GM13977 (cell line): ENCODE results near the gene EHD1.

Source experiments
- DNase-seq: peaks from one replicate; pipeline ENCODE4 v3.0.0; 2012; ENCODE audit warnings: low spot score
- CTCF ChIP-seq: IDR thresholded peaks from 2 replicates; pipeline ENCODE4 v1.5.1; 2012; ENCODE audit warnings: mild to moderate bottlenecking, control low read depth; ENCODE audit not compliant: insufficient read depth; ENCODE audit errors: extremely low read depth, missing control alignments
- in situ Hi-C: fragments of 300-500 bp; cut with MboI; formaldehyde crosslinking; loops from one replicate; pipeline ENCODE4 v1.12.0; 2022; ENCODE audit warnings: low sequenced_read_pairs, low pct_unique_long_range_greater_than_20kb, mixed read lengths, inconsistent platforms; ENCODE audit not compliant: unreplicated experiment

The EHD1 gene

GRCh38 chr11:64888406-64888728, 9.9 kb upstream of the EHD1 start:
- TF ChIP-seq CTCF: no peak
- in situ Hi-C loops: no loop called here
- no peak for DNase-seq

GRCh38 chr11:64887757-64888405, 9.5 kb upstream of the EHD1 start:
- DNase-seq: peak; percentile 92
- in situ Hi-C loops: no loop called here
- peak; percentile 91 for TF ChIP-seq CTCF

- TF ChIP-seq CTCF: no peak
- in situ Hi-C loops: no loop called here
- DNase-seq: no peak
These were observed 8.9 kb upstream of the EHD1 start for GRCh38 chr11:64887234-64887756.

- DNase-seq: no peak
- in situ Hi-C loops: no loop called here
- no peak for TF ChIP-seq CTCF
These were observed 7.2 kb upstream of the EHD1 start for GRCh38 chr11:64885367-64886286.

GRCh38 chr11:64884019-64884418, 5.6 kb upstream of the EHD1 start:
- no peak for DNase-seq
- TF ChIP-seq CTCF: no peak
- in situ Hi-C loops: no loop called here

GRCh38 chr11:64883575-64883974, 5.2 kb upstream of the EHD1 start:
- in situ Hi-C loops: no loop called here
- no peak for DNase-seq
- no peak for TF ChIP-seq CTCF
